Measurements from ENCODE around the gene PLCB1.

PLCB1 gene

GRCh38 chr20:8903655-8904605 is 771.9 kb downstream of the PLCB1 start:
- TF ChIP-seq JUND (IDR thresholded peaks at IDR 0.05; ENCODE audit: low read depth) = no peak
- no peak for DNase-seq (ENCODE audit: low read depth in 1 of 2, low spot score in 1 of 2)
- in situ Hi-C loops (cut with HindIII; ENCODE audit: low pct_unique_long_range_greater_than_20kb, low sequenced_read_pairs) = no loop called here

- no peak for TF ChIP-seq JUND (IDR thresholded peaks at IDR 0.05; ENCODE audit: low read depth)
- in situ Hi-C loops (cut with HindIII; ENCODE audit: low pct_unique_long_range_greater_than_20kb, low sequenced_read_pairs) = no loop called here
- no peak for DNase-seq (ENCODE audit: low read depth in 1 of 2, low spot score in 1 of 2)
These were observed 777.5 kb downstream of the PLCB1 start for GRCh38 chr20:8909596-8909995.

DNA sequence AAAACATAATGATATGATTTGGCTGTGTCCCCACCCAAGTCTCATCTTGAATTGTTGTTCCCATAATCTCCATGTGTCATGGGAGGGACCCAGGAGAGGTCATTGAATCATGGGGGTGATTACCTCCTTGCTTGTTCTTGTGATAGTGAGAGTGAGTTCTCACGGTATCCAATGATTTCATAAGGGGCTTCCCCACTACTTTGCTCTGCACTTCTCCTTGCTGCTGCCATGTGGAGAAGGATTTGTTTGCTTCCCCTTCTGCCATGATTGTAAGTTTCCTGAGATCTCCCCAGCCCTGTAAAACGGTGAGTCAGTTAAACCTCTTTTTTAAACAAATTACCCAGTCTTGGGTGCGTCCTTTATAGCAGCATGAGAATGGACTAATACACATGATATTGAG is 780.0 kb downstream of the PLCB1 start:
- no peak for DNase-seq (ENCODE audit: low read depth in 1 of 2, low spot score in 1 of 2)
- in situ Hi-C loops (cut with HindIII; ENCODE audit: low pct_unique_long_range_greater_than_20kb, low sequenced_read_pairs) = no loop called here
- no peak for TF ChIP-seq JUND (IDR thresholded peaks at IDR 0.05; ENCODE audit: low read depth)

GRCh38 chr20:8912731-8913130 is 780.7 kb downstream of the PLCB1 start:
- no peak for TF ChIP-seq JUND (IDR thresholded peaks at IDR 0.05; ENCODE audit: low read depth)
- in situ Hi-C loops (cut with HindIII; ENCODE audit: low pct_unique_long_range_greater_than_20kb, low sequenced_read_pairs) = no loop called here
- DNase-seq (ENCODE audit: low read depth in 1 of 2, low spot score in 1 of 2) = no peak

DNA sequence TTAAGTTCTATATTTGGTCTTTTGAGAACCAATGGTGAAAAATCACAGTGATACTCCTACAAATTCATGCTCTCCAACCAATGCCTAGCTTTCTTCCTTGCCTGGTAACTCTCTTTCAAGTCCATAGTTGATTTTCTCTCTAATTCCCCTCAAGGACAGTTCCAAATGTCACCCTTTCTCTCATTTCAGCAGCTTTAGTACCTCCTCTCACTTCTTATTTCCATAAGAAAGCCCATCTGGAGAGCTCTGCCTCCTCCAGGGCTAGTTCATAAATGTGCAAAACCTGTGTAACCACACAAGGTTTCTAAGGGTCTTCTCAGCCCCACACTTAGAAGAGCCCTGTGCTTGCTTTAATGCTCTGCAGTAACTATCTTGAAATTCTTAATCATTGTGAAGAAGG is 781.4 kb downstream of the PLCB1 start:
- DNase-seq (ENCODE audit: low read depth in 1 of 2, low spot score in 1 of 2) = no peak
- no peak for TF ChIP-seq JUND (IDR thresholded peaks at IDR 0.05; ENCODE audit: low read depth)
- in situ Hi-C loops (cut with HindIII; ENCODE audit: low pct_unique_long_range_greater_than_20kb, low sequenced_read_pairs) = no loop called here

GRCh38 chr20:8914421-8914820 is 782.4 kb downstream of the PLCB1 start:
- no peak for DNase-seq (ENCODE audit: low read depth in 1 of 2, low spot score in 1 of 2)
- in situ Hi-C loops (cut with HindIII; ENCODE audit: low pct_unique_long_range_greater_than_20kb, low sequenced_read_pairs) = no loop called here
- TF ChIP-seq JUND (IDR thresholded peaks at IDR 0.05; ENCODE audit: low read depth) = no peak

DNA sequence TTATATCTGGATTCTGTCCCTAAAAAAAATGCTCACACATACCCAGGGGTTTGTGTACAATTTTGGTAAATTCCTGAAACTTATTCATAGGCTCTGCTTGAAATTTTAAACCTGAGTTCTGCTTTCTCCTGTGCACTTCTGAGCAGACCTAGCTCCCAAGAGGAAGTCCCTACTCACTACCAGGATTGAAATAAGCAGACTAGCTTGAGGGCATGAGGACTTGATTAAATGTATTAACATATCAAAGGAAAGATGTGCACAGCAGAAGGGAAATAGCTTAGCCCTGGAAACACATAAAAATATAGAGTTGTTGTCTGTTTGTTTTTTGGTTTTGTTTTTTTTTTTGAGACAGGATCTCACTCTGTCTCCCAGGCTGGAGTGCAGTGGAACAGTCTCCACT is 785.0 kb downstream of the PLCB1 start:
- DNase-seq (ENCODE audit: low read depth in 1 of 2, low spot score in 1 of 2) = no peak
- in situ Hi-C loops (cut with HindIII; ENCODE audit: low pct_unique_long_range_greater_than_20kb, low sequenced_read_pairs) = no loop called here
- no peak for TF ChIP-seq JUND (IDR thresholded peaks at IDR 0.05; ENCODE audit: low read depth)

DNA sequence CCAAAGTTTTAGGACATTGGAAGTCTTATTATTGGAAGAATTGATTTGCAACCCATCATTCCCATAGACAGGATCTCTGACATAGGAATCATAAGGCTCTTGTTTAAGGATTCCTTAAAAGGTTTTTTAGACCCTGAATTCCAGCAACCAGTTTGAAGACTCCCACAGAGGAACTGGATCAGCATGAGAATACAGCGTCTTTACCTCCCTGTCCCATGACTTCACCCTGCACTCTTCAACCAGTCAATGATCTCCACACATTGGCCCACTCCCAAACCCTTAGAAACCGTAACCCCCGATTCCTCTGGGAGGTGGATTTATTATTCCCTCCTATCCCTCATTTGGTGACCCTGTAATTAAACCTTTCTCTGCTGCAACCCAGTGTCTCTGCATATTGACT is 786.1 kb downstream of the PLCB1 start:
- no peak for TF ChIP-seq JUND (IDR thresholded peaks at IDR 0.05; ENCODE audit: low read depth)
- in situ Hi-C loops (cut with HindIII; ENCODE audit: low pct_unique_long_range_greater_than_20kb, low sequenced_read_pairs) = no loop called here
- no peak for DNase-seq (ENCODE audit: low read depth in 1 of 2, low spot score in 1 of 2)

DNA sequence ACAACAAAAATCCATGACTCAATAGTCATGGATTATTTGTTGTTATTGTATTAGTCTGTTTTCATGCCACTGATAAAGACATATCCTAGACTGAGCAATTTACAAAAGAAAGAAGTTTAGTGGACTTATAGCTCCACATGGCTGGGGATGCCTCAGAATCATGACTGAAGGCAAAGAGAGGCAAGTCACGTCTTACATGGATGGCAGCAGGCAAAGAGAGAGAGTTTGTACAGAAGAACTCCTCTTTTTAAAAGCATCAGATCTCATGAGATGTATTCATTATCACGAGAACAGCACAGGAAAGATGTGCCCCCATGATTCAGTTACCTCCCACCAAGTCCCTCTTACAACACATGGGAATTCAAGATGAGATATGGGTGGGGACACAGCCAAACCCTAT is 792.5 kb downstream of the PLCB1 start:
- in situ Hi-C loops (cut with HindIII; ENCODE audit: low pct_unique_long_range_greater_than_20kb, low sequenced_read_pairs) = no loop called here
- no peak for TF ChIP-seq JUND (IDR thresholded peaks at IDR 0.05; ENCODE audit: low read depth)
- no peak for DNase-seq (ENCODE audit: low read depth in 1 of 2, low spot score in 1 of 2)

DNA sequence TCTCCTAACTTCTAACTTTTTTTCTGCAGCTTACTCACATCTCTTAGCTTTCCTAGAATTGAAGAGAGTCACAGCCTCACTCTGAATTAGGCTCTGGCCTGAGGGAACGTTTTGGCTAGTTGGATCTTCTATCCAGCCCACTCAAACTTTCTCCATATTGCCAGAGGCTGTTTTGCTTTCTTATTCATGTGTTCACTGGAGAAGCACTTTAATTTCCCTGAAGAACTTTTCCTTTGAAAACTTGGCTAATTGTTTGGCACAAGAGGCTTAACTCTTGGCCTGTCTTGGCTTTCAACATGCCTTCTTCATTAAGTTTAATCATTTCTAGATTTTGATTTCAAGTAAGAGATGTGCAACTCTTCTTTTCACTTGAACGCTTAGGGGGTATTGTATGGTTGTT is 798.7 kb downstream of the PLCB1 start:
- no peak for DNase-seq (ENCODE audit: low read depth in 1 of 2, low spot score in 1 of 2)
- in situ Hi-C loops (cut with HindIII; ENCODE audit: low pct_unique_long_range_greater_than_20kb, low sequenced_read_pairs) = no loop called here
- TF ChIP-seq JUND (IDR thresholded peaks at IDR 0.05; ENCODE audit: low read depth) = no peak

DNA sequence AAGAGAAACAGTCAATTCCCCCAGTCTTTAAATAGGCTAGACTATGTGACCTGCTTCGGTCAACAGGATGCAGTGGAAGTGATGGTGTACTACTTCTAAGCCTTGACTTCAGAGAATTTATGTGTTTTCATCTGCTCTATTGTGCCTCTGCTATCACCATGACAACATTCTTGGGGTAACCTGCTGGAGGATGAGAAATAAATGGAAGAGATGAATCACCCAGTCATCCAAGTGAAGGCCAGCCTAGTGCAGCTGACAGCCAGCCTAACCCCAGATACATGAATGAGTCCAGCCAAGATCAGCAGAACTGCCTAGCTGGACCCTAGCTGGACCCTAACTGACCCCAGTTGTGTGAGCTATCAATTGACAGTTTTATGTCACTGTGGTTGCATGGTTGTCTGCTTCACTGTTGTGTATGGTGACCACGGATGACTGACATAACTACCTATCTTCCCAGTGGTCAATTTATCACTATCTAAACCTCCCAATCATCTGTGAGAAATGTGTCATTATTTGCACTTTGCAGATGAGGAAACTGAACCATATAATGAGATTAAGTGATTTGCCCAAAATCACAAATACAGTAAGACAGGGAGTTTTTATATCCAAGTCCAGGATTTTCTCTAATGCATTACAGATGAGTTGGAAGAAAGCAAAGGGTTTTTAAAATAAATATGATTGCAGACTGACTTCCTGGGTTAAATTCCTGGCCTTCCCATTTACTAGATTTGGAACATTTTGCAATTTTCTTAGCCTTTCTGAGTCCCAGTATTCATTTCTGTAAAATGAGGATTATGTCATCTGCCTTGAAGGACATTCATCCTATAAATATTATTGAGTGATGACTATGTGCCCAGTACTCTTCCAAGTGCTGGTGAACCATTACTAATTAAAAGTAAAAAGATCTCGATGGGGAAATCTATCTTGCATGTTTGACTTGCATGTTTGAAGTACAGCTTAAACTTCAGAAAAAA is 800.4 kb downstream of the PLCB1 start:
- in situ Hi-C loops (cut with HindIII; ENCODE audit: low pct_unique_long_range_greater_than_20kb, low sequenced_read_pairs) = no loop called here
- TF ChIP-seq JUND (IDR thresholded peaks at IDR 0.05; ENCODE audit: low read depth) = no peak
- no peak for DNase-seq (ENCODE audit: low read depth in 1 of 2, low spot score in 1 of 2)

GRCh38 chr20:8933381-8933807 is 801.3 kb downstream of the PLCB1 start:
- in situ Hi-C loops (cut with HindIII; ENCODE audit: low pct_unique_long_range_greater_than_20kb, low sequenced_read_pairs) = no loop called here
- TF ChIP-seq JUND (IDR thresholded peaks at IDR 0.05; ENCODE audit: low read depth) = no peak
- no peak for DNase-seq (ENCODE audit: low read depth in 1 of 2, low spot score in 1 of 2)

DNA sequence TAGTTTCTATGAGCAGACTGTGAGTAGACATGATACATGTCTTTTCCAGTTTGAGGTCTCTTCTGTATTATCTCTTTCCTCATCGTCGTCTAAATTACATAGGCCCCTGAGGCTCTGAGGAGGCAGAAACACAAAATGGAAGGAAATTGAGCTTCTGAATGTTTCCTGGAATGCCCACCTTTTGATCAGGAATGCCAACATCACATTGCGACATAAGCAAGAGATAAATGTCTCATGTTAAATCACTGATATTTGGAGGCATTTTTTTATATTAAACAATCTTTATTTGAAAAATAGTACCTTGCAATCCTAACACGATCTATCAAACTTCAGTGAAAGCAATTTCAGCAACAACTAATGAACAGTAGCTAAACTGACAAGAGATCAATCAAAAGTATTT is 802.3 kb downstream of the PLCB1 start:
- in situ Hi-C loops (cut with HindIII; ENCODE audit: low pct_unique_long_range_greater_than_20kb, low sequenced_read_pairs) = no loop called here
- no peak for DNase-seq (ENCODE audit: low read depth in 1 of 2, low spot score in 1 of 2)
- no peak for TF ChIP-seq JUND (IDR thresholded peaks at IDR 0.05; ENCODE audit: low read depth)

Data from T47D (cell line).